HepG2 (cell line): ENCODE measurements around the gene ABCF1. TPM values are rescaled to one million over a fixed set of nuclear protein-coding genes. Genes with fewer than 3 reads are reported as not detected.

Experiments
- AKAP8 ChIP-seq: sonication (generic); formaldehyde crosslinking; IDR thresholded peaks from 2 replicates; pipeline ENCODE4 v1.5.1; 2020; ENCODE audit warnings: mild to moderate bottlenecking, missing genetic modification reagents
- ATF7 ChIP-seq, 2 experiments: fragments of 450-650 bp in 1 of 2; sonication (generic) in 1 of 2; formaldehyde crosslinking in 1 of 2; IDR thresholded peaks; 2 replicates each; pipeline versions ENCODE4 v1.4.0 to v1.6.1; 2016 to 2020; ENCODE audit warnings: antibody characterized with exemption in 1 of 2, mild to moderate bottlenecking in 1 of 2, missing genetic modification reagents in 1 of 2
- GATAD2A ChIP-seq: IDR thresholded peaks from 2 replicates; pipeline ENCODE4 v1.6.1; 2016
- GTF2F1 ChIP-seq: fragments of 150-350 bp; IDR thresholded peaks from 2 replicates; pipeline ENCODE4 v1.6.1; 2014; ENCODE audit warnings: low read length
- HHEX ChIP-seq: IDR thresholded peaks from 2 replicates; pipeline ENCODE4 v1.6.1; 2016; ENCODE audit warnings: control low read depth
- HINFP ChIP-seq: sonication (generic); formaldehyde crosslinking; IDR thresholded peaks from 2 replicates; pipeline ENCODE4 v1.4.0; 2020; ENCODE audit warnings: low read depth, mild to moderate bottlenecking, missing genetic modification reagents
- HMG20B ChIP-seq: conservative IDR thresholded peaks from 2 replicates; pipeline ENCODE4 v1.6.1; 2016; ENCODE audit warnings: missing genetic modification reagents, missing compliant biosample characterization
- HOXD1 ChIP-seq: sonication (generic); formaldehyde crosslinking; IDR thresholded peaks from 2 replicates; pipeline ENCODE4 v1.5.0; 2020; ENCODE audit warnings: missing genetic modification reagents
- NFYB ChIP-seq: sonication (generic); formaldehyde crosslinking; IDR thresholded peaks from 2 replicates; pipeline ENCODE4 v1.4.0; 2020; ENCODE audit warnings: missing genetic modification reagents
- PHF5A ChIP-seq: IDR thresholded peaks from one replicate; pipeline ENCODE4 v1.6.1; 2018; ENCODE audit warnings: low read depth, missing genetic modification reagents; ENCODE audit not compliant: unreplicated experiment
- RBFOX2 ChIP-seq: fragments of 200-400 bp; formaldehyde crosslinking; IDR thresholded peaks from 2 replicates; pipeline ENCODE4 v1.6.1; 2017; ENCODE audit warnings: low read depth, mild to moderate bottlenecking, low read length
- RFXAP ChIP-seq: sonication (generic); formaldehyde crosslinking; IDR thresholded peaks from 2 replicates; pipeline ENCODE4 v1.4.0; 2020; ENCODE audit warnings: missing genetic modification reagents, borderline replicate concordance
- SALL2 ChIP-seq: sonication (generic); formaldehyde crosslinking; IDR thresholded peaks from 2 replicates; pipeline ENCODE4 v1.8.1; 2023; ENCODE audit warnings: mild to moderate bottlenecking, missing genetic modification reagents, inconsistent platforms
- SNAI1 ChIP-seq: sonication (generic); formaldehyde crosslinking; IDR thresholded peaks from 2 replicates; pipeline ENCODE4 v1.5.0; 2020; ENCODE audit warnings: mild to moderate bottlenecking, missing genetic modification reagents, borderline replicate concordance
- SSRP1 ChIP-seq: IDR thresholded peaks from 2 replicates; pipeline ENCODE4 v1.6.1; 2016; ENCODE audit warnings: control low read depth
- ZNF354B ChIP-seq: sonication (generic); formaldehyde crosslinking; IDR thresholded peaks from 2 replicates; pipeline ENCODE4 v1.8.0; 2022; ENCODE audit warnings: mild to moderate bottlenecking, missing genetic modification reagents
- ZNF367 ChIP-seq: sonication (generic); formaldehyde crosslinking; IDR thresholded peaks from 2 replicates; pipeline ENCODE4 v1.4.0; 2020; ENCODE audit warnings: missing genetic modification reagents, borderline replicate concordance
- ZNF550 ChIP-seq: sonication (generic); formaldehyde crosslinking; IDR thresholded peaks from 2 replicates; pipeline ENCODE4 v1.4.0; 2020; ENCODE audit warnings: mild to moderate bottlenecking, missing genetic modification reagents, borderline replicate concordance
- ZNF614 ChIP-seq: IDR thresholded peaks from 2 replicates; pipeline ENCODE4 v1.6.1; 2018; ENCODE audit warnings: missing biosample characterization, missing genetic modification reagents, inconsistent platforms, borderline replicate concordance
- polyA plus RNA-seq, 8 experiments: library from polyadenylated mRNA; depleted of rRNA in 3 of 8; stranded (reverse) in 7 of 8; unstranded in 1 of 8; fragments of >200 nt; fragmentation: Illumina TruSeq in 4 of 8; extraction: Trizol in 4 of 8; gene quantifications; 2 replicates each; pipeline versions ENCODE4 v1.2.1 to v1.2.3, GENCODE V29; 2011 to 2016; ENCODE audit warnings: low read depth in 4 of 8, missing spikeins in 1 of 8, mixed read lengths in 1 of 8; ENCODE audit not compliant: insufficient read depth in 1 of 8
- total RNA-seq, 5 experiments: library from RNA; depleted of rRNA; stranded (reverse); fragments of >200 nt; fragmentation: Illumina TruSeq; extraction: Trizol; gene quantifications; 2 replicates each; pipeline ENCODE4 v1.2.3, GENCODE V29; 2016; ENCODE audit warnings: low read depth in 1 of 5
- TF ChIP-seq, protein P1 (sequence below): sonication (generic); formaldehyde crosslinking; IDR thresholded peaks from 2 replicates; pipeline ENCODE4 v1.4.0; 2020; ENCODE audit warnings: mild to moderate bottlenecking, missing genetic modification reagents
- TF ChIP-seq, protein P2 (sequence below): sonication (generic); formaldehyde crosslinking; IDR thresholded peaks from 2 replicates; pipeline ENCODE4 v1.8.0; 2022; ENCODE audit warnings: low read depth, missing genetic modification reagents
- TF ChIP-seq, protein P3 (sequence below): sonication (generic); formaldehyde crosslinking; IDR thresholded peaks from 2 replicates; pipeline ENCODE4 v1.5.0; 2020; ENCODE audit warnings: missing genetic modification reagents
- TF ChIP-seq, protein P4 (sequence below): sonication (generic); formaldehyde crosslinking; IDR thresholded peaks from 2 replicates; pipeline ENCODE4 v1.5.0; 2020; ENCODE audit warnings: mild to moderate bottlenecking, low read depth, missing genetic modification reagents, borderline replicate concordance

ABCF1 gene
- total and polyA plus RNA-seq, 2 of the 13 experiments (the other 11 are each of a cell fraction or from before 2014, with no cell fraction given): 25.4 to 98.9 TPM

DNA sequence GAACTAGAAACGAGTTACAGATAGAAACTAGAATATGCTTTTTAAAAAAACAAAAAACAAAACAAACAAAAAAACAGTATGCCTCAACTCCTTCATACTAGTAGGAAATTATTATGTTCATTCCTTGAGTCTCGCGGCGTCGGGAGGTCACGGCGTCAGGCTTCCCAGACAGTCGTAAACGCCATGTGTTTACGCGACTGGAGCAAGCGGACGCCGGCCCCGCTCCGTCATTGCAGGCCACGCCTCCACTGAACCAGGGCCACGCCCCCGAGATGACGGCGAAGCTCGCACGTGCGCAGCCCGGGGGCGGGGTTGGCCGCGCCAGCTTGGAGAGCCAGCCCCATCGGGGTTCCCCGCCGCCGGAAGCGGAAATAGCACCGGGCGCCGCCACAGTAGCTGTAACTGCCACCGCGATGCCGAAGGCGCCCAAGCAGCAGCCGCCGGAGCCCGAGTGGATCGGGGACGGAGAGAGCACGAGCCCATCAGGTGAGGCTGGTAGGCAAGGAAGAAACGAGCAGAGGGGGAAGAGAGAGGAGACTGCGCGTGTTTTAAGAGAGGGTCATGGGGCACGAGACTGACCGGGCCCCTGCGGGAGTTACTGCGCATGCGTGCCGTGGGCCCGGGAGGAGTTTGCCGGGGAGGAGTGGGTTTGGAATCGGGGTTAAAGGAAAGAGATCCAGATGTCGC, at the start of gene ABCF1 (continued):
- TF ChIP-seq, protein P1, sequence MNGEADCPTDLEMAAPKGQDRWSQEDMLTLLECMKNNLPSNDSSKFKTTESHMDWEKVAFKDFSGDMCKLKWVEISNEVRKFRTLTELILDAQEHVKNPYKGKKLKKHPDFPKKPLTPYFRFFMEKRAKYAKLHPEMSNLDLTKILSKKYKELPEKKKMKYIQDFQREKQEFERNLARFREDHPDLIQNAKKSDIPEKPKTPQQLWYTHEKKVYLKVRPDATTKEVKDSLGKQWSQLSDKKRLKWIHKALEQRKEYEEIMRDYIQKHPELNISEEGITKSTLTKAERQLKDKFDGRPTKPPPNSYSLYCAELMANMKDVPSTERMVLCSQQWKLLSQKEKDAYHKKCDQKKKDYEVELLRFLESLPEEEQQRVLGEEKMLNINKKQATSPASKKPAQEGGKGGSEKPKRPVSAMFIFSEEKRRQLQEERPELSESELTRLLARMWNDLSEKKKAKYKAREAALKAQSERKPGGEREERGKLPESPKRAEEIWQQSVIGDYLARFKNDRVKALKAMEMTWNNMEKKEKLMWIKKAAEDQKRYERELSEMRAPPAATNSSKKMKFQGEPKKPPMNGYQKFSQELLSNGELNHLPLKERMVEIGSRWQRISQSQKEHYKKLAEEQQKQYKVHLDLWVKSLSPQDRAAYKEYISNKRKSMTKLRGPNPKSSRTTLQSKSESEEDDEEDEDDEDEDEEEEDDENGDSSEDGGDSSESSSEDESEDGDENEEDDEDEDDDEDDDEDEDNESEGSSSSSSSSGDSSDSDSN (CRISPR knock-in tag): peak; percentile 81
- TF ChIP-seq RFXAP (CRISPR knock-in tag) (peak; percentile 88), RBFOX2 (peak; percentile 99), ZNF367 (CRISPR knock-in tag) (0 out of 2 replicates have a peak, but pooled peaks have one; percentile 33), SSRP1 (CRISPR knock-in tag) (no peak; the same call in 1 of the 2 replicates), ZNF354B (no peak), GATAD2A (CRISPR knock-in tag) (peak; percentile 38; the same call in 1 of the 2 replicates), SNAI1 (CRISPR knock-in tag) (peak; percentile 91), PHF5A (CRISPR knock-in tag) (peak; percentile 77), HMG20B (CRISPR knock-in tag) (peak; percentile 45; the same call in 1 of the 2 replicates), HHEX (no peak), ATF7 (IDR thresholded peaks at IDR 0.05) (no peak), ATF7 (CRISPR knock-in tag; IDR thresholded peaks at IDR 0.05) (peak; percentile 52; the same call in 1 of the 2 replicates), AKAP8 (CRISPR knock-in tag) (peak; percentile 93), ZNF550 (CRISPR knock-in tag) (peak; percentile 90; the same call in 1 of the 2 replicates), HOXD1 (CRISPR knock-in tag) (peak; percentile 92), NFYB (CRISPR knock-in tag) (peak; percentile 63), GTF2F1 (0 out of 2 replicates have a peak, but pooled peaks have one; percentile 17), HINFP (peak; percentile 97), ZNF614 (CRISPR knock-in tag) (peak; percentile 83), SALL2 (peak; percentile 90)
- TF ChIP-seq, protein P2, sequence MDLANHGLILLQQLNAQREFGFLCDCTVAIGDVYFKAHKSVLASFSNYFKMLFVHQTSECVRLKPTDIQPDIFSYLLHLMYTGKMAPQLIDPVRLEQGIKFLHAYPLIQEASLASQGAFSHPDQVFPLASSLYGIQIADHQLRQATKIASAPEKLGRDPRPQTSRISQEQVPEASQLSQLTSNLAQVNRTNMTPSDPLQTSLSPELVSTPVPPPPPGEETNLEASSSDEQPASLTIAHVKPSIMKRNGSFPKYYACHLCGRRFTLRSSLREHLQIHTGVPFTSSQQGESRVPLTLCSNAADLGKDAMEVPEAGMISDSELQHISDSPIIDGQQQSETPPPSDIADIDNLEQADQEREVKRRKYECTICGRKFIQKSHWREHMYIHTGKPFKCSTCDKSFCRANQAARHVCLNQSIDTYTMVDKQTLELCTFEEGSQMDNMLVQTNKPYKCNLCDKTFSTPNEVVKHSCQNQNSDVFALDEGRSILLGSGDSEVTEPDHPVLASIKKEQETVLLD (CRISPR knock-in tag): peak; percentile 86
- TF ChIP-seq, protein P3, sequence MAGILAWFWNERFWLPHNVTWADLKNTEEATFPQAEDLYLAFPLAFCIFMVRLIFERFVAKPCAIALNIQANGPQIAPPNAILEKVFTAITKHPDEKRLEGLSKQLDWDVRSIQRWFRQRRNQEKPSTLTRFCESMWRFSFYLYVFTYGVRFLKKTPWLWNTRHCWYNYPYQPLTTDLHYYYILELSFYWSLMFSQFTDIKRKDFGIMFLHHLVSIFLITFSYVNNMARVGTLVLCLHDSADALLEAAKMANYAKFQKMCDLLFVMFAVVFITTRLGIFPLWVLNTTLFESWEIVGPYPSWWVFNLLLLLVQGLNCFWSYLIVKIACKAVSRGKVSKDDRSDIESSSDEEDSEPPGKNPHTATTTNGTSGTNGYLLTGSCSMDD (CRISPR knock-in tag): peak; percentile 44
- TF ChIP-seq, protein P4, sequence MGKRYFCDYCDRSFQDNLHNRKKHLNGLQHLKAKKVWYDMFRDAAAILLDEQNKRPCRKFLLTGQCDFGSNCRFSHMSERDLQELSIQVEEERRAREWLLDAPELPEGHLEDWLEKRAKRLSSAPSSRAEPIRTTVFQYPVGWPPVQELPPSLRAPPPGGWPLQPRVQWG: no peak
